Measurements from ENCODE around the gene ANKS1B.

ANKS1B gene

GRCh38 chr12:98786653-98787052 lies 1198.1 kb downstream of the ANKS1B start:
- TF ChIP-seq, protein P1, sequence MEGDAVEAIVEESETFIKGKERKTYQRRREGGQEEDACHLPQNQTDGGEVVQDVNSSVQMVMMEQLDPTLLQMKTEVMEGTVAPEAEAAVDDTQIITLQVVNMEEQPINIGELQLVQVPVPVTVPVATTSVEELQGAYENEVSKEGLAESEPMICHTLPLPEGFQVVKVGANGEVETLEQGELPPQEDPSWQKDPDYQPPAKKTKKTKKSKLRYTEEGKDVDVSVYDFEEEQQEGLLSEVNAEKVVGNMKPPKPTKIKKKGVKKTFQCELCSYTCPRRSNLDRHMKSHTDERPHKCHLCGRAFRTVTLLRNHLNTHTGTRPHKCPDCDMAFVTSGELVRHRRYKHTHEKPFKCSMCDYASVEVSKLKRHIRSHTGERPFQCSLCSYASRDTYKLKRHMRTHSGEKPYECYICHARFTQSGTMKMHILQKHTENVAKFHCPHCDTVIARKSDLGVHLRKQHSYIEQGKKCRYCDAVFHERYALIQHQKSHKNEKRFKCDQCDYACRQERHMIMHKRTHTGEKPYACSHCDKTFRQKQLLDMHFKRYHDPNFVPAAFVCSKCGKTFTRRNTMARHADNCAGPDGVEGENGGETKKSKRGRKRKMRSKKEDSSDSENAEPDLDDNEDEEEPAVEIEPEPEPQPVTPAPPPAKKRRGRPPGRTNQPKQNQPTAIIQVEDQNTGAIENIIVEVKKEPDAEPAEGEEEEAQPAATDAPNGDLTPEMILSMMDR (IDR thresholded peaks at IDR 0.05; ENCODE audit: control insufficient read depth, extremely low read depth, insufficient read depth): no peak
- H3K4me3 ChIP-seq (ENCODE audit: low read depth, low read length): no peak overlapping the region
- no peak for DNase-seq (ENCODE audit: low read depth)

DNA sequence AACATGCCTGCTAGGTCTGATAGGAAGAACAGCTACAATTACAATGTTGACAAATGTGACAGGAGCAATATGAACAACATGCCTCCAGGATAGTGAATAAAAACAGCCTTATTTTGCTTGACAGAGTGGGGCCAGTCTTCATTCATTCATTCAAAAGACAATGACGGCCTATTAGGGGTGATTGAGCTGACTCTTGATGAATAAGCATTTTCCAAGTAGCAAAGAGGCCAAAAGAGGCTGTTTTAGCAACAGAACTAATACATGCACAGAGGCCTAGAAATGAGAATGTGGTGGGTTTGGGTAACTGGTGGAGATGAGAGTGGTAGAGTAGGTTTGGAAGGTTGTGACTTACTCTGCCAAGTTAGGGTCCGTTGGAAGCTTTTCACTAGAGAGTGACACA lies 1201.3 kb downstream of the ANKS1B start:
- DNase-seq (ENCODE audit: low read depth): no peak
- TF ChIP-seq, protein P1 (IDR thresholded peaks at IDR 0.05; ENCODE audit: control insufficient read depth, extremely low read depth, insufficient read depth): no peak
- H3K4me3 ChIP-seq (ENCODE audit: low read depth, low read length): no peak overlapping the region

- TF ChIP-seq, protein P1 (IDR thresholded peaks at IDR 0.05; ENCODE audit: control insufficient read depth, extremely low read depth, insufficient read depth): no peak
- no peak for DNase-seq (ENCODE audit: low read depth)
Observed at GRCh38 chr12:98780261-98780660, 1204.5 kb downstream of the ANKS1B start.

GRCh38 chr12:98772818-98773217 lies 1211.9 kb downstream of the ANKS1B start:
- DNase-seq (ENCODE audit: low read depth): no peak
- TF ChIP-seq, protein P1 (IDR thresholded peaks at IDR 0.05; ENCODE audit: control insufficient read depth, extremely low read depth, insufficient read depth): no peak
- no peak overlapping the region for H3K4me3 ChIP-seq (ENCODE audit: low read depth, low read length)

More at GRCh38 chr12:98780261-98780660, 1204.5 kb downstream of the ANKS1B start:
- H3K4me3 ChIP-seq (ENCODE audit: low read depth, low read length): no peak overlapping the region

DNA sequence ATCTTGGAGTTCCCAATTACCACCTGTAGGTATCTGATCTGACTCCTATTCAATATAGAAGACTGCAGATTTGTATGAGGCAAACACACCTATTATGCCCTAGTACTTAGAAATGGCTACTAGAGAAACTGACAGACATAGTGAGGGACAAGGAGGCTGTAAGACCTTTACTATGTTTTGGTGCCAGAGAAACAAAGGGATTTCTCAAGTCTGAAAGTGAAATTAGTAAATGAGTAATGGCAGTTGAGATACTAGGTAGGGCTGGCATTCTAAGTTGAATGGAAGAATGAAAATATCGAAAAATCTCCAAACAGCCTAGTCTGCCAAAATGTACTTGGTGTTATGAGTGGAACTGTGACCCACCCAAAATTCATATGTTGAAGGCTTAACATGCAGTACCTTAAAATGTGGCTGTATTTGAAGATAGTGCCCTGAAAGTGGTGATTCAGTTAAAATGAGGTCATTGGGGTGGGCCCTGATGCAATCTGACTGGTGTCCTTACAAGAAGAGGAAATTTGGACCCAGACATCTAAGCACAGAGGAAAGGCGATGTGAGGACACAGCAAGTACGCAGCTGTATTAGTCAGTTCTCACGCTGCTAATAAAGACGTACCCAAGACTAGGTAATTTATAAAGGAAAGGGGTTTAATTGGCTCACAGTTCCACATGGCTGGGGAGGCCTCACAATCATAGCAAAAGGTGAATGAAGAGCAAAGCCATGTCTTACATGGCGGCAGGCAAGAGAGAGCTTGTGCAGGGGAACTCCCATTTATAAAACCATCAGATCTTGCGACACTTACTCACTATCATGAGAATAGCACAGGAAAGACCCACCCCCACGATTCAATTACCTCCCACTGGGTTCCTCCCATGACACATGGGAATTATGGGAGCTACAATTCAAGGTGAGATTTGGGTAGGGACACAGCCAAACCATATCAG lies 1212.7 kb downstream of the ANKS1B start:
- DNase-seq (ENCODE audit: low read depth): no peak
- TF ChIP-seq, protein P1 (IDR thresholded peaks at IDR 0.05; ENCODE audit: control insufficient read depth, extremely low read depth, insufficient read depth): no peak
- H3K4me3 ChIP-seq (ENCODE audit: low read depth, low read length): no peak overlapping the region

- TF ChIP-seq, protein P1 (IDR thresholded peaks at IDR 0.05; ENCODE audit: control insufficient read depth, extremely low read depth, insufficient read depth): no peak
- no peak for DNase-seq (ENCODE audit: low read depth)
- no peak overlapping the region for H3K4me3 ChIP-seq (ENCODE audit: low read depth, low read length)
Observed at GRCh38 chr12:98770230-98770629, 1214.5 kb downstream of the ANKS1B start.
